Liver (tissue), 9 donors: ENCODE data around the gene WDR75. TPM values are rescaled to one million over a fixed set of nuclear protein-coding genes. Genes with fewer than 3 reads are reported as not detected.
"Not testable (repeated sequence)": the region's sequence is repeated elsewhere in the genome, so short reads cannot be mapped to it uniquely, and the experiment has no call there.

ENCODE experiments used
- DNase-seq: peaks from one replicate; pipeline ENCODE4 v3.0.0-alpha.2; 2017; ENCODE audit warnings: low spot score
- H3K27ac ChIP-seq, 2 donors: one replicate each; pipeline ENCODE4 v1.7.0; 2013; ENCODE audit warnings: inconsistent platforms in 2 of 2, low read length in 2 of 2, control low read depth in 1 of 2, low read depth in 1 of 2, mild to moderate bottlenecking in 1 of 2
- H3K27me3 ChIP-seq, 4 donors: one replicate each; pipeline versions ENCODE4 v1.6.1 to v1.7.0; 2013; ENCODE audit warnings: low read length in 3 of 4, inconsistent platforms in 1 of 4, mild to moderate bottlenecking in 1 of 4, moderate library complexity in 1 of 4; ENCODE audit not compliant: control insufficient read depth in 4 of 4, insufficient read depth in 4 of 4
- H3K36me3 ChIP-seq, 4 donors: one replicate each; pipeline versions ENCODE4 v1.6.1 to v1.7.0; 2013; ENCODE audit warnings: low read length in 3 of 4, mild to moderate bottlenecking in 3 of 4, low read depth in 1 of 4, moderate library complexity in 1 of 4; ENCODE audit not compliant: control insufficient read depth in 4 of 4, insufficient read depth in 3 of 4
- H3K4me1 ChIP-seq, 4 donors: one replicate each; pipeline versions ENCODE4 v1.6.1 to v1.7.0; 2013; ENCODE audit warnings: low read length in 3 of 4, mild to moderate bottlenecking in 3 of 4, moderate library complexity in 1 of 4; ENCODE audit not compliant: control insufficient read depth in 4 of 4, insufficient read depth in 4 of 4
- H3K4me3 ChIP-seq, 3 donors: one replicate each; pipeline versions ENCODE4 v1.6.1 to v1.7.0; 2013; ENCODE audit warnings: low read length in 3 of 3, control low read depth in 1 of 3, low read depth in 1 of 3, mild to moderate bottlenecking in 1 of 3
- H3K9ac ChIP-seq, 2 donors: one replicate each; pipeline ENCODE4 v1.7.0; 2013; ENCODE audit warnings: low read length in 2 of 2, mild to moderate bottlenecking in 2 of 2, moderate library complexity in 2 of 2, control low read depth in 1 of 2, low read depth in 1 of 2
- H3K9me3 ChIP-seq, 4 donors: one replicate each; pipeline versions ENCODE4 v1.6.1 to v1.7.0; 2013; ENCODE audit warnings: low read length in 3 of 4; ENCODE audit not compliant: control insufficient read depth in 4 of 4
- ATF3 ChIP-seq: IDR thresholded peaks from 2 replicates; pipeline ENCODE4 v1.6.1; 2016; ENCODE audit warnings: antibody characterized with exemption
- CTCF ChIP-seq: fragments of 150-350 bp; IDR thresholded peaks from 2 replicates; pipeline ENCODE4 v1.5.1; 2017; ENCODE audit warnings: improper control_type of control experiment, low read depth, low read length; ENCODE audit not compliant: missing input control
- EGR1 ChIP-seq, 2 donors: IDR thresholded peaks; 2 replicates each; pipeline ENCODE4 v1.6.1; 2016 to 2018; ENCODE audit warnings: antibody characterized with exemption in 2 of 2, low read depth in 2 of 2
- FOXA1 ChIP-seq: IDR thresholded peaks from 2 replicates; pipeline ENCODE4 v1.6.1; 2016; ENCODE audit warnings: antibody characterized with exemption
- GABPA ChIP-seq, 2 donors: IDR thresholded peaks in 1 of 2; conservative IDR thresholded peaks in 1 of 2; 2 replicates each; pipeline ENCODE4 v1.6.1; 2016; ENCODE audit warnings: antibody characterized with exemption in 2 of 2, mild to moderate bottlenecking in 1 of 2, moderate library complexity in 1 of 2
- HNF4A ChIP-seq, 2 donors: conservative IDR thresholded peaks; 2 replicates each; pipeline ENCODE4 v1.6.1; 2016; ENCODE audit warnings: antibody characterized with exemption in 2 of 2, mild to moderate bottlenecking in 2 of 2
- NR2F2 ChIP-seq: IDR thresholded peaks from 2 replicates; pipeline ENCODE4 v1.6.1; 2016; ENCODE audit warnings: antibody characterized with exemption
- RAD21 ChIP-seq, 2 donors: IDR thresholded peaks; 2 replicates each; pipeline ENCODE4 v1.6.1; 2016; ENCODE audit warnings: antibody characterized with exemption in 2 of 2, mild to moderate bottlenecking in 2 of 2
- RXRA ChIP-seq, 2 donors: IDR thresholded peaks; 2 replicates each; pipeline ENCODE4 v1.6.1; 2017 to 2018; ENCODE audit warnings: antibody characterized with exemption in 2 of 2, mild to moderate bottlenecking in 1 of 2
- SP1 ChIP-seq: IDR thresholded peaks from 2 replicates; pipeline ENCODE4 v1.6.1; 2018; ENCODE audit warnings: antibody characterized with exemption, mild to moderate bottlenecking
- YY1 ChIP-seq: IDR thresholded peaks from 2 replicates; pipeline ENCODE4 v1.6.1; 2016; ENCODE audit warnings: antibody characterized with exemption, mild to moderate bottlenecking
- WGBS: extraction: QIAGEN DNeasy Blood & Tissue Kit; methylation state at CpG from one replicate; pipeline ENCODE4 v1.1.7; 2013; 5-methylcytosine and 5-hydroxymethylcytosine counted together
- polyA plus RNA-seq, 2 donors: library from polyadenylated mRNA; stranded (reverse) in 1 of 2; unstranded in 1 of 2; fragments of 200-250 nt in 1 of 2; fragments of >200 nt in 1 of 2; fragmentation: Nextera tagmentation in 1 of 2; extraction: Ambion mirVana in 1 of 2; gene quantifications; one replicate each; pipeline versions ENCODE4 v1.2.1 to v1.2.3, GENCODE V29; 2013 to 2015
- total RNA-seq, 2 donors: library from RNA; depleted of rRNA; stranded (reverse); fragments of >200 nt; gene quantifications; one replicate each; pipeline ENCODE4 v1.2.3, GENCODE V29; 2014
- TF ChIP-seq, protein P1 (sequence below): IDR thresholded peaks from 2 replicates; pipeline ENCODE4 v1.6.1; 2016; ENCODE audit warnings: antibody characterized with exemption, mild to moderate bottlenecking
- donor health status: healthy.
- donor health status: healthy.
- donor health status: healthy.
- donor health status: healthy.
- donor health status: healthy.

WDR75 gene
- total and polyA plus RNA-seq, 4 donors, result 7.9 to 24.5 (median 15.1) TPM

DNA sequence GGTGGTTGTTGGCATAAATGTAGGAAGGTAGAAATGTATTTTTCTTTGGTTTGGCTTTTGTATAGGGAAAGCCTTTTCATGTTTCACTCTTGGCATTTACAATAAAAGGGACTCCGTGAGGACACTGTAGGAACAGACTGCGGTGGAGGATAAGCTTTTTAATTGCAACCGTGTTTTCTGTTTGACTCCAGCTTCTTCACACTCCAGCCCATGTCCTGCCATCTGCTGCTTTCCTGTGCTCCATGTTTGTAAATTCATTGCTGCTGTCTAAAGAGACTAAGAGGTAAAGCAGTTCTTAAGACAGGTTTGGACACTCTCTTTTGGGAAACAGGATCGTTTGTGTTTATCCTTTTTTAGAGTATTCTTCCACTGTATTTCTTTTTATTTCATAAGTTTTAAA, 33.3 kb downstream of the WDR75 start:
- Histone ChIP-seq H3K27me3 (no peaks in the 10 kb centered on the region), H3K36me3 (peaks cover 2 to 26% (median 18%) of the 10 kb centered on the region in 4 donors), H3K9me3 (no peaks in the 10 kb centered on the region), H3K9ac (no peak overlapping the region), H3K4me1 (peaks cover 0 to 10% (median 1%) of the 10 kb centered on the region in 4 donors), H3K4me3 (no peak overlapping the region), H3K27ac (no peak overlapping the region)
- WGBS, result 95% methylated on average over 4 of the region's 4 CpGs
- TF ChIP-seq EGR1 (IDR thresholded peaks at IDR 0.05; ENCODE audit: low read depth in 2 of 2) (no peak), GABPA (IDR thresholded peaks at IDR 0.05 in 1 of 2, conservative IDR thresholded peaks at IDR 0.05 in 1 of 2) (no peak), YY1 (no peak), NR2F2 (no peak), CTCF (no peak), RXRA (IDR thresholded peaks at IDR 0.05) (no peak), ATF3 (no peak), HNF4A (conservative IDR thresholded peaks at IDR 0.05) (no peak)
- TF ChIP-seq, protein P1, sequence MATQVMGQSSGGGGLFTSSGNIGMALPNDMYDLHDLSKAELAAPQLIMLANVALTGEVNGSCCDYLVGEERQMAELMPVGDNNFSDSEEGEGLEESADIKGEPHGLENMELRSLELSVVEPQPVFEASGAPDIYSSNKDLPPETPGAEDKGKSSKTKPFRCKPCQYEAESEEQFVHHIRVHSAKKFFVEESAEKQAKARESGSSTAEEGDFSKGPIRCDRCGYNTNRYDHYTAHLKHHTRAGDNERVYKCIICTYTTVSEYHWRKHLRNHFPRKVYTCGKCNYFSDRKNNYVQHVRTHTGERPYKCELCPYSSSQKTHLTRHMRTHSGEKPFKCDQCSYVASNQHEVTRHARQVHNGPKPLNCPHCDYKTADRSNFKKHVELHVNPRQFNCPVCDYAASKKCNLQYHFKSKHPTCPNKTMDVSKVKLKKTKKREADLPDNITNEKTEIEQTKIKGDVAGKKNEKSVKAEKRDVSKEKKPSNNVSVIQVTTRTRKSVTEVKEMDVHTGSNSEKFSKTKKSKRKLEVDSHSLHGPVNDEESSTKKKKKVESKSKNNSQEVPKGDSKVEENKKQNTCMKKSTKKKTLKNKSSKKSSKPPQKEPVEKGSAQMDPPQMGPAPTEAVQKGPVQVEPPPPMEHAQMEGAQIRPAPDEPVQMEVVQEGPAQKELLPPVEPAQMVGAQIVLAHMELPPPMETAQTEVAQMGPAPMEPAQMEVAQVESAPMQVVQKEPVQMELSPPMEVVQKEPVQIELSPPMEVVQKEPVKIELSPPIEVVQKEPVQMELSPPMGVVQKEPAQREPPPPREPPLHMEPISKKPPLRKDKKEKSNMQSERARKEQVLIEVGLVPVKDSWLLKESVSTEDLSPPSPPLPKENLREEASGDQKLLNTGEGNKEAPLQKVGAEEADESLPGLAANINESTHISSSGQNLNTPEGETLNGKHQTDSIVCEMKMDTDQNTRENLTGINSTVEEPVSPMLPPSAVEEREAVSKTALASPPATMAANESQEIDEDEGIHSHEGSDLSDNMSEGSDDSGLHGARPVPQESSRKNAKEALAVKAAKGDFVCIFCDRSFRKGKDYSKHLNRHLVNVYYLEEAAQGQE, result no peak
- DNase-seq, result no peak

DNA sequence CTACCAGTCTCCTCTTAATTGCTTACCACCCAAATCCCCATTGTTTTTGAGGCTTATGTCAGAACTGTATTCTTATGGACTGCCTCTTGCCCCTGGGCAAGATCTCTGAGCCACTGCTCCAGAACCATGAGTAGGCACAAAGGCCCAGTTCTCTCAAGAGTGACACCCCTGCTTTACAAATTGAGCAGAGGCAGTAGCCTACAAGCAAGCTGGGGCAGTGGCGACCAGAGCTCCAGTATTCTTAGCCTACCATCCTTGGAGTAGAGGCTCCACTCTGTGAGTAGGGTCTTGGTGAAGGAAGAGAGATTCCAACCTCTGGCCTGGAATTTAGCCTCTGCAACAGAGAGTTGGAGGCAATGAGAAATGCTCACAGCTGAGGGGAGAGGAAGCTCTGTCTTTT, 36.5 kb downstream of the WDR75 start:
- TF ChIP-seq SP1, result no peak
- no peak for TF ChIP-seq RXRA (IDR thresholded peaks at IDR 0.05)
- no peak for TF ChIP-seq FOXA1
- no peak for TF ChIP-seq HNF4A (conservative IDR thresholded peaks at IDR 0.05)
- TF ChIP-seq EGR1 (IDR thresholded peaks at IDR 0.05; ENCODE audit: low read depth in 2 of 2), result no peak
- TF ChIP-seq RAD21 (IDR thresholded peaks at IDR 0.05), result no peak
- H3K9ac ChIP-seq, result no peak overlapping the region
- H3K9me3 ChIP-seq, result no peaks in the 10 kb centered on the region
- no peak for DNase-seq
- WGBS, result 98% methylated on average over 1 of the region's 1 CpG
- no peak overlapping the region for H3K27ac ChIP-seq
- no peaks in the 10 kb centered on the region for H3K27me3 ChIP-seq
- no peaks in the 10 kb centered on the region for H3K4me1 ChIP-seq
- no peak overlapping the region for H3K4me3 ChIP-seq
- H3K36me3 ChIP-seq, result peaks cover 2 to 21% (median 10%) of the 10 kb centered on the region in 4 donors

GRCh38 chr2:189478289-189478688, 37.0 kb downstream of the WDR75 start:
- 98% methylated on average over 5 of the region's 5 CpGs for WGBS
- H3K27me3 ChIP-seq, H3K4me3 ChIP-seq, H3K4me1 ChIP-seq, H3K9me3 ChIP-seq, H3K9ac ChIP-seq, DNase-seq, H3K27ac ChIP-seq: not testable (repeated sequence)
- peaks cover 2 to 21% (median 10%) of the 10 kb centered on the region in 4 donors for H3K36me3 ChIP-seq
